Measurements from ENCODE around the gene AAK1.
"Not testable (repeated sequence)": the region's sequence is repeated elsewhere in the genome, so short reads cannot be mapped to it uniquely, and the experiment has no call there.

The AAK1 gene

DNA sequence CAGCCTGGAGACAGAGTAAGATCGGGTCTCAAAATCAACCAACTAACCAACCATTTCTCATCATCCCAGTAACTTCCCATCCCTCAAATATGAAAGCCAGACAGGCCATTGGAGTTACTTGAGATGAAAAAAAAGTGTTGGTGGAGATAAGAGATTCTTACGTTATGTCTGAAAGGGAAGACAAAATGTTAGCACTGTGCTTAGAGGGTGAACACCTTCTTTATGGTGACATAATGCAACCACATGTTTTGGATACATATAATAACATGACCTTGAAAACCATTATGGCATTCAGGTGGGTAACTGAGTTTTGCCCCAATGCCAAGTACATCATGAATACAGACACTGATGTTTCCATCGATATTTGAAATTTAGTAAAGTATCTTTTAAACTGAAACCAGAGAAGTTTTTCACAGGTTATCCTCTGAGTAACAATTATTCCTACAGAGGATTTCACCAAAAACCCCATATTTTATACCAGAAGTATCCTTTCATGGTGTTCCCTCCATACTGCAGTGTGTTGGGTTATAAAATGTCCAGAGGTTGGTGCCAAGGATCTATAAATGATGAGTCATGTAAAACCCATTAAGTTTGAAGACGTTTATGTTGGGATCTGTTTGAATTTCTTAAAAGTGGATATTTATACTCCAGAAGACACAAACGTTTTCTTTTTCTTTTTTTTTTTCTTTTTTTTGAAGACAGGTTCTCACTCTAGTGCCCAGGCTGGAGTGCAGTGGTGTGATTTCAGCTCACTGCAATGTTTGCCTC is 45.5 kb downstream of the AAK1 start:
- FAIRE-seq: no peak

DNA sequence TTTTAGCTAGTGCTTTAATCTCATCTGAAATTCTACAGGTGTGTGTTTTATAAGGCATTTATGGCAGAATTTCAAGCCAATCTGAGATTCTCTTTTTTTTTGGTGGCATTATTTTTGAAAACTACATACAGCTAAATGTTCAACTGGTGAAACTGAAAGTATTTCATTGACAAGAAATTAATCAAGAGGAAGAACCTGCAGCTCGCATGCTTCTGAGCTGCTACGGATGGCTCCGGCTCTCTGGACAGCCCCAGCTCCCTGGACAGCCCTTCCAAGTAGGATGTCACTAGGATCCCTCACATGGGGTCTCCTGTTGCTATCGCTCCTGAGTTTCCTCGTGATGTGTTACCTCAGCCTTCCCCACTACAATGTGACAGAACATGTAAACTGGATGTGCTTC is 46.4 kb downstream of the AAK1 start:
- FAIRE-seq: no peak

DNA sequence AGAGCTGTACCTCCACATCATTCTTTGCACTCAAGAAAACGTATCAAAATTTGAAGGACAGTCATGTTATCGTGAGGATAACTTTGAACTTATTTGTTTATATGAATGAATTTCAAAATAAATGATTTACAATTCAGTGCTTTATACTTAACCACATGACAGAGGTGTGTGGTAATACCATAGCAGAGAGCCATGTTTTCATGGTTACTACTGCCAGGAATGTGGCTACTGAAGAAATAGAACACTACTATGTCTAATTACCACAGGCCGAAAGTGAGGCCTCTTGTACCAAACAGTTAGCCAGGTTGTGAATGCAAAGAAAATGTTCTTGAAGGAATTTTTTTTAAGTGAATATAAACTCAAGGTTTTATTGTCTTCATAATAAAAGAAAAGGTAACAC is 49.2 kb downstream of the AAK1 start:
- no peak for FAIRE-seq

DNA sequence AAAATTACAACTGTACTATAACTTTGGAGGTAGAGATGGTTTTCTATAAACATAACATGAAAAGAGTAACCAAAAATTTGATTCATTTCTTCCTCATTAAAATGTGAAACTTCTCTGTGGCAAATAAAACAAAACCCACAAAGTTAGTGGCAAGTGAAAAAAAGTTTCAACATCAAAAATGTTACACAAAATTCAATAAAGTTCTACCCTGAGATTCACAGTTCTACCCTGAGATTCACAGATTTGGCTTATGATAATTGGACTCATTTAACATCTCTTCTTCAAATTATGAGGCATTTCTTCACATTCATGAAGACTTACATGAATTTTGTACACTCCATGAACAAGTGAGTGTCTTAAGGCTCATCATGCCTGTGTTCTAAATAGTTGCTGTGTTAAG is 51.0 kb downstream of the AAK1 start:
- FAIRE-seq: no peak

DNA sequence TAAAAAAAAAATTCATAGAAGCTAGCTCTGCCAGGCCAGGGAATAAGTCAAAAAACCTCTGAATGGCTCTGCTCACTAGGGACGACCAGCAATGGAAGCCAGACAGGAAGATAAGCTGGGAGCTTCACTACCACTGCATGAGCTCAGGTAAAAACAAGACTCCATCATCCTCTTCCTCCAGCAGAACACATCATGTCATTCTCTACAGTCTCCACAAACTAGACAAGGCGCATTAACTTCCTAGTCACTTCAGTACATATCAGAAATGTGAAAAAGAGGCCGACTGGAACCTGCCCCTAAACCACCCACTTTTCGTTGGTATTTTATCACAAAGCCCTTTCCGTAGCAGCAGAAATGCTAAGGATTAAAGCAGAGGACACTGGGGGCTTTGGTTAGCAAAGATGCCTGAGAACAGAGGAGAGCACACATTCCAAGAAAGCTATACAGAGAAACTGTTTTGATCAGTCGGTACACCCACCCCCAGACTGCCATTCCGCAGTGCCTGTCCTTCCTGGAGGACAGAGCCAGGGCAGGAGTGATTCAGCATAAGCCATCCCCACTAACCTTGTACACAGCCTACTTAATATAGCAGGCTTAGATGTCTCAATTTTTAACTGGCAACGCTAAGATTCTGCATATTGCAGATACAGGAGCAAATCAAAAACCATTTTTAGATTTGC is 53.4 kb downstream of the AAK1 start:
- FAIRE-seq: no peak

DNA sequence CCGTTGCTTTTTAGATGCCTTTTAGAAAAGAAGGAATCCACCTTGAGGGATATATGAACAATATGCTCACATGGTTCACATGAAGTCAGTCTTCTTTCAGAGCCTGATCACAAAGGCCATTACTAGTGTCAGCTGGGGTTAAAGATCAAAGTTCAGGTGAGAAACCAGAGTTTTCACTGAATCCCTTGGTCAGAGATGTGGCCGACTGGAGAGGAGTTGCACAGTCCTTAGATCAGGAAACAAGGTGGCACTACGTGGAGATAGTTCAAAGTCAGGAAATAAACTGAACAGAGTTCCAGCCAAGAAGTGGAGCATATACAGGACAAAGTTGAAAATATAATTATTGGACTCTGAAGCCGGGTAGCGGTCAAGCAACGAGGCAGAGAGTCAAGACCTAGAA is 54.6 kb downstream of the AAK1 start:
- no peak for FAIRE-seq

DNA sequence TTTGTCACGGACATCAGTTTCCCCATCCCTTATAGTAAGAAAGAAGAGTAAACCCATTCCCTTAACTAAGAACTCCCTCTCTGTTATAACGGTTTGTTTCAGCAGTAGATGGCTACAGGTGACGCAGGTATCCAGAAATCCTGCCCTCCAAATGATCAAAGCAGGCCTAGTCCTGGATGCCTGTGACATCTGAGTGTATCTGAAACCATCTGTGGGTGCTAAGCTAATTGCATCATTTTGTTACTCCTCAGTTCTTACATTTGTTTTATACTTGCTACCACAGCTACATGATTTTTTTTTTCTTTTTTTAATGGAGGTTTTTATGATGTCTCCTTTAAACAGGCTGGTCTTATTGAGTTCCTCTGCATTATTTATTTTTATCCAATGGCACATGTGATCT is 55.1 kb downstream of the AAK1 start:
- FAIRE-seq: no peak

DNA sequence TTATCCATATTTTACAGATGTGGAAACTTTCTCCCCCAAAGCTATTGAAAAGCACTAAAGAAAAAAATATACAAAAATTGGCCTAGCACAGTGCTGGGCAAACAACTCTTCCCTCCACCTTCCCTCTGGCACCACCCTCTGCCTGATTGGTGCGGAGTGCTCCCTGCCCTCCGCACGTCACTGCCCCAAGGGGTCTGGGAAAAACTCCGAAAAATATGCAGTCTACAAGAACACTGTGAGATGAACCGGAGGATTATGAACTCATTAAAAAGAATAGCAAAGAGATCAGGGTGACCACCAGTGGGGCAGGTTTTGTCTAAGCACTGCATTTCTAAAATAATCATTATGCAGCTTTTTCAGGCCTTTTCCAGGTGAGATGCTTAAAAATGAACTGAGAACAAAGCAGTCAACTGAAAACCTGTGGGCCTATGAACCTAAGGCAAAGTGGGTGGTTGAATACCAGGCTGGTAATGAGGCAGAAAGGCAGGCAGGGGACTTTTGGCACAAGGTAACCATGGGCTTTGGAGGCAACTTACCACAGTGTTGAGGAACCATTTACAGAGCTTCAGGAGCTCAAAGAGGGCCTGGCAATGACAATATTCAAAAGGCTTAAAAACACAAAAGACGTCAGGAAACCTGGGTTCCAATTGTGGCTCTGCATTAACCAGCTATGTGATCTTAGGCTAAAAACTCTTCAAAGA is 57.5 kb downstream of the AAK1 start:
- FAIRE-seq: no peak

DNA sequence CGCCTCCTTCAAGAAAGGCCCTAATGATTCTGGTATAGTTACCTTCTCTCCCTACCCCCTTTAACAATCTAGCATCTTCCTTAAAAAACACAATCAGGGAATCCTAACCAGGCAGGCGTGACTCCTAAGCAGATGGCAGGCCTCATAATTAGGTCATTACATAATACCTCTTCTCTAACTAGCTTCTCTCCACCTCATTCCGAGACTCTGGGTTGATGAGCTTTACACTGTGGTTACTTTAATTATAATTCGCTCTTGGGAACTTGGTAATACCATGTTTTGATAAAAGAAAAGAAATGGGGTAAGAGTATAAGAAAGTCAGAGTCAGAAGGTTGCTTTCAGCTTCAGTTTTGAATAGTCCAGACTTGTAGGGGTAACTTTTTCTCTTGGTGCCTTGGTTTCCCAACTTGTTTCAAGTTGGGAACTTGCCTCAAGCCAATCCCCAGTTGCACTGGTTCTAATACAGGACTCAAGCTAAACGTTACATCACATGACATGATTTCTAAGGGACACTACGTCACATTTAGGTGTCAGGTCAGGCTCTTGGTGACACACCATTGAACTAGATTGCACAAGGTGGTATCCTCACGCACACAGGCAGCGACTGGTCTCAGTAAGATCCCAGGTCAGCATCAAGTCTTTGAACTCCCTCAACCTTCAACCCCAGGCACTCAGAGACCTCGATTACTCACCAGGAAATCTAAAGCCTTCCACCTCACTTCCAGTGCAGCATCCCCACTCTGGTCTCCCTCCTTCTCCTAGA is 59.2 kb downstream of the AAK1 start:
- no peak for FAIRE-seq

DNA sequence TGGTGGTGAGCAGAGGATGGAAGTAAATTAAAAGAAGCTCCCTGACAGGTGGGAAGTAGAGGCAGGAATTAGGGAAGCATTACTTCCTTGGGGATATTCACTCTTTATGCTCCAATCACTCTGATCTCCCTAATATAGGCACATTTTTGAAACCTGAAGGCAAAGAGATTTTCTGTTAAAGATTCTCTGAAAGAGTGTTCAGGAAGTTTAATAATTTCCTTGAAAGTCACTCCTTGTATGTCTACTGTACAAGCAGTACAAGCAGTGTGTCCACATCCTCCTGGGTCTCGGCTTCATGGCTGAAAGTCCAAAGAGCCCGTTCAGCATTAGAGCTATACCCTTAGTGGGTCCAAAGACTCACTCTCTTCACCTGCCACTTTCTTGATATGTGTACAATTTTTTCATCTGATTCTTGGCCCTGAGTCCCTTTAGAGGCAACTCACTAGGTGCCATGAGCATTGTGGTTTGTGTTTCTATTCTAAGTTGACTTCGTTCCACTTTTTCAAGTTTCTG is 60.2 kb downstream of the AAK1 start:
- FAIRE-seq: no peak

DNA sequence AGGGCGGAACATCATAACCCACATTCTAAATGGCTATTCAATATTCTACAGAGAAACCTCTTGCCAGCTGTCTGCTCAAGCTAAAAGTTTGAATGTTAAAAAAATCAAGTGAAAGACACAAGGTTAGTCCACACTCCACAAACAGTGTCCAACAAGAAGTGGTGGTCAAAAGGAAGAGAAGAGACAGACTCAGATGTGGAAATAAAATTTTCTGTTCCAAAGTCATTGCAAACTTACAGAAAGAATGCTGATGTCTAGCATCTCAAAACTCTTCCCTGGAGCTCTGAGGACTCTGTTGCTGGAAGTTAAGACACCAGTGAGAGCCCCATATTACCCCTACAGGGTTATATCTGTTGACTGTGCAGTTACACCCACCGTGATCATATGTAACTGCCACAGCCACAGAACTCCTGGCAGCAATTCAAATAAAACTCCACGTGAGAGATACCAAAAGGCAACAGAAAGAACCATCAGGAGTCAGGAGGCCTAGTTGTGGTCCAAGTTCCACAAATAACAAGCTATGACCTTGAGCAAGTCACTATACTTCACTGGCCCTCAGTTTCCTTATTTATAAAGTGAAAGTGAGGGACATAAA is 60.9 kb downstream of the AAK1 start:
- FAIRE-seq: no peak

DNA sequence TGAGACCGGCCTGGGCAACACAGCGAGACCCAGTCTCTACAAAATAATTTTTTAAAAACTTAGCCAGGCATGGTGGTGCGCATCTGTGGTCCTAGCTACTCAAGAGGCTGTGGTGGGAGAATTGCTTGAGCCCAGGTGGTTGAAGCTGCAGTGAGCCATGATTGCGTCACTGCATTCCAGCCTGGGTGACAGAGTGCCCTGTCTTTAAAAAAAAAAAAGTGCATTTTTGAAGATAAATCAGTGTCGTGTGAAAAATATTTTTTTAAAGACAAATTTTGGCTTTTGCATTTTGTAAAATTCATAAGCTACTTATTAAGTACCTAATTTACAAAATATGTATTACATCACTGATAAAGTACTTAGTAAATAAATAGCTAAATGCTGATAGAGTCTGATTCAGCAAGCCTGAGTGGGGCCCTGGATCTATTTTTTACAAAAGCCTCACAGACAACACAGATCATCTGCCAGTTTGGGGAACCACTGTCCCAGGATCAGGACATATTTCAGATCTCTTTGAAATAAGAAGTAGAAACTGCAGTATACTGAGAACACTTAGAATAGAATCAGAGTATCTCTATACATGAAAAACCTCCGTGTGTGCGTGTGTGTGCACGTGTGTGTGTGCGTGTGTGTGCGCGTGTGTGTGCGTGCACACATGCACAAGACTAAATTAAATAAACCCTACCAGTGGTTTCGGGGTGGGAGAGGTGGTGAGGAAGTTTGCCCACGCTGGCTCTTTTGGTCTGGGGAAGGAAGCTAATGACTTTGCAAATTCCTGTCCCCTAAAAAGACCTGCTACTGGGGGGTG is 61.6 kb downstream of the AAK1 start:
- FAIRE-seq: no peak

DNA sequence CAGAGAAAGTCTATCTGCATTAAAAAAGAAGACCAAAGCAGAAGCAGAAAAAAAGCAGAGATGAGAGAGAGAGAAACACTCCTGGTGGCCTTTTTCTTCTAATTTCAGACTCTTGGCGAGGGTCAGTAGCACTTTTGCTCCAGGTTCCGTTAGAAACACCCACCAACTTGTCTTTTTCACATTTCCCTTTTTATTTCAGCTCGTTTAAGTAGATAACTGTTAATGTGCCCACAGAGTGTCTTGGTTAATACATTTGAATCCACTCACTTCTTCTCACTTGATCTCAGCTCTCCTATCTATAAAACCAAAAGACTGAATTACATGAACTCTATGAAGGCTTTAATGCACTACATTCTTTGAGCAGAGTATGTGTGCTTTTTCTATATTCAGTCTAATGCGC is 63.1 kb downstream of the AAK1 start:
- no peak for FAIRE-seq

DNA sequence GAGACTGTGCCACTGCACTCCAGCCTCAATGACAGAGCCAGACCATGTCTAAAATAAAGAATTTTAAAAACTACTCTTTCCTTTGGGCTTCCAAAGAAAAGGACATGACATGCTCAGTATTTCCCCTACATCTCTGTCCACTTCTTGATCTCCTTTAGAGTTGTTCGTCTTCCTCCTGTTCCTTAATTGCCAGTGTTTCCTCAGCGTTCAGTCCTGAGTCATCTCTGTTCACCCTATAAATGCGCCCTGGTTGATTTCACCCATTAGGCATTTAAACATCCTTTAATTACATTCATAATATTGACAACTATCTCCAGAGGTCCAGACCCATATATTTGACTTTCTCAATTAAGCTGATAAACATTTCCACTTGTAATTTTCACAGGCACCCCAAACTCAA is 64.0 kb downstream of the AAK1 start:
- no peak for FAIRE-seq

DNA sequence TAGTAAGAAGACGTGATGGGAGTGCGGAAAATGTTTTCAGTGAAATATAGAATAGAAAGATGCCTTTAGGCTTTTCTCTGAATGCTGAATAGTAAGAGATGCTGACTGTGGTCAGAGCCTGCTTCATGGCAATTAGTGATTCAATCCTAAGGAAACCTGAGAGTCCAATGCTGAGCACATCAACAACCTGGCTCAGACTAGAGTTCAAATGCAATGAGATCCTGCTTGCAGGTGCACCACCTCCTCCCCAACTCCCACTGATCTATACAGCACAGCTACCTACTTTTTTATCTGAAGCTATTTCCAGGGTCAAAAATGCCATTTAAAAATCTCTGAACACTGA is 65.4 kb downstream of the AAK1 start:
- no peak for FAIRE-seq

DNA sequence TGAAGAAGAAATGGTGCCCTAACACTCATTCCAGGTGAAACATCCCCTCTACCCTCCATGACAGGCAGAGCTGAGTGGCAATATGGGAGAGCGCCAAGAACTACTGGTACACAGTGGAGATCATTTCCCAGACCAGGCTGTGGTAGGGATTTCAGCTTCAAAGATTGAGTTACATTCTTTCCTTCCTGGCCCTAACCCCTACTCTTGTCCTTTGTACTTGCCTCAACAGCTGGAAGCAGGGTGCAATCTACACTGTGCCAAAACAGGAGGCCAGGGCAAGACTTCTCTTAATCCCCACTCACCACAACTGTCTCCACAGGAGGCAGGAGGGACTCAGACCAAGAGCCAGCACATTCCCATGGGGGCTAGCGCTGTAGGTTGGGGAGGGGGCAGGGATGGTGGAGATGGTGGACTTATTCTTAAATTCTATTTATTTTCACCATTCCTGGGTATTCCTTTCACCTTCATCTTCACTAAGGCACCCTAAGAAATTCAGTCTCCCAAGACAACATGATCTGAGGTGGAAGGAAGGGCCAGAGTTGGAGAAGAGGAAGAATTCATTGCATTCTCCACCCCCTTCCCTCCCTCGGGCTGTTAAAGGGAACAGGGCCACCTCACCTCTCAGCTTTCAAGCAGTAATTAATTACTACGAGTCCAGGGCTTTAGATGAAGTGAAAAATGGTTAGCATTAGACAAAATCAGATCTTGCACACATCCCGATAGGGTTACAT is 65.9 kb downstream of the AAK1 start:
- no peak for FAIRE-seq

DNA sequence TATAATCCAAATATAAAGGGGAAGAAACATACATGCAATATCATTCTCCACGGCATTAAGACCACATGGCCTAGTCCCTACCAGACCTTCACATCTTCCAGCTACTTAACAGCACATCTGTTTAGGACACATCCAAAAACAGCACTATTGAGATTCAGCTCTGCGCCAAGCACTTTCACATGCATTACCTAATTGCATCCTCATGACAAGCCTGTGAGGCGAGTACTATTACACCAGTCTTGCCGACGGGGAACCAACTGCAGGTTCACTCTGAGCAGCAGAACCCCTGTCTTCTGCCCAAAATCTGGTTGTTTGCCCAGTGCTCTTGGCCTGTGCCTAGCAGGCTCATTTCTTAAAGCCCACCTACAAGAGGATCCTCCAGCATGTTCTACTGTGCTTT is 66.7 kb downstream of the AAK1 start:
- FAIRE-seq: no peak

DNA sequence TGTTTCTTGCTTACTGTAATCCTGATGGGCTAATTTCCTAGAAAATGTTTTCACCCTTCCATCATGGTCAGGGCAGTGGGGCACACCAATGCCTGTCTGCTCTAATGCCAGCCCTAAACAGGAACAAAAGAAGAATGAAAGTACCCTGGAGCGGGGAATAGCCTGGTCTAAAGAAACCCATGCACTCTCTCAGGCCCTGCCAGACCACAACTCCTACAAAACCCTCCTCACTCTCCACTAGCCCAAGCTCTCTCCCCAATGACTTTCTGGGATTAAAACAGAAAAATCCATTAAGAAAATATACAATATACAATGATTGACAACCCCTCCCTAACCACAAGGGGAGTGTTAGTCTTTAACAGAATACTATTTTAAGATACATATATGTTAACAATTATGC is 67.6 kb downstream of the AAK1 start:
- FAIRE-seq: no peak

DNA sequence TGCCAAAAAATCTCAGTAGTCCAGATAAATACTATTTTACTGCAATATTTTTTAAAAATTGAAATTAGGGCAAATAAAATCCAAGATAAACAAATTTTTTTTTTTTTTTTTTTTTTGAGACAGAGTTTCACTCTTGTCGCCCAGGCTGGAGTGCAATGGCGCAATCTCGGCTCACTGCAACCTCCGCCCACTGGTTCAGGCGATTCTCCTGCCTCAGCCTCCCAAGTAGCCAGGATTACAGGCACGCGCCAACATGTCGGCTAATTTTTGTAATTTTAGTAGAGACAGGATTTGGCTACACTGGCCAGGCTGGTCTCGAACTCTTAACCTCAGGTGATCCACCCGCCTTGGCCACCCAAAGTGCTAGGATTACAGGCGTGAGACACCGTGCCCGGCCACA is 68.2 kb downstream of the AAK1 start:
- not testable (repeated sequence) for FAIRE-seq

DNA sequence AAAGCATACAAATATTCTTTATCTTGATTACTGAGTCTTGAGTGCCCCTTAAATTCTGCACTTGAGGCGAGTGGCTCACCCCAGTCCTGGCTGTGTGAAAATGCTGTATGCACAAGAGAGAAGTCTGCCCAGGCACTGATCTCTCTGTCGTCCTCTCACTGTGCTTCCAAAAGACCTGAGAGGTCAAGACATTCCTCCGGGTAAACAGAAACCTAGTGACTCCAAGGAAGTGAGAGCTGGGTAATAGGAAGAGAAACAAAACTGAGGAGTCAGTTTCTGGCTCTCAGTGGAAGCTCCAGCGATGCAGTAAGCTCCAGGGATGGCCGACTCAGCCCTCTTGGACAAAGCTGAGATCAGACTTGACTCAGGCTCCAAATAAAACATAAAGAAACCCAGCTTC is 70.9 kb downstream of the AAK1 start:
- no peak for FAIRE-seq

DNA sequence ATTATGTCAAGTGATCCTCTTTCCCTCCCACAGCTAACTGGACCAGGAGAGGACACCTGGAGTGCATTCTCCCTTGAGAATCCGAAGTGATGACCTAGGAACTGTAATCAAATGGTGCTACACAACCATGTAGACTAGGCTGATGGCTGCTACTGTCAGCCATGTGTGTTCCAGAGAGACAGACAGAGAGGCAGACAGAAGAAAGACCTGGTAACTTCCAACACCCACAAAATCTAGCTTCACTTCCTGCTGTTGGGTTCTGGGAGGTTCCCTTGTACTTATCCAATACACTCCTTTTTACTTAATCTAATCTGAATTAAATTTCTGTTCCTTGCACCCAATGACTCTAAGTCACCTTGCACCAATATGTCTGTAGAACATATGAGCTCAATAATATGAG is 72.3 kb downstream of the AAK1 start:
- FAIRE-seq: no peak
